GM12874 (cell line): ENCODE measurements around the gene ZNF740.
A peak's percentile ranks its signal among the peaks of the same experiment; 100 is the strongest.

Source experiments
- TF ChIP-seq, protein P1 (sequence below): IDR thresholded peaks from 2 replicates; pipeline ENCODE4 v1.5.1; 2011; ENCODE audit warnings: low read depth, mild to moderate bottlenecking, control low read depth, low read length, moderate library complexity; ENCODE audit not compliant: insufficient read depth

ZNF740 gene

DNA sequence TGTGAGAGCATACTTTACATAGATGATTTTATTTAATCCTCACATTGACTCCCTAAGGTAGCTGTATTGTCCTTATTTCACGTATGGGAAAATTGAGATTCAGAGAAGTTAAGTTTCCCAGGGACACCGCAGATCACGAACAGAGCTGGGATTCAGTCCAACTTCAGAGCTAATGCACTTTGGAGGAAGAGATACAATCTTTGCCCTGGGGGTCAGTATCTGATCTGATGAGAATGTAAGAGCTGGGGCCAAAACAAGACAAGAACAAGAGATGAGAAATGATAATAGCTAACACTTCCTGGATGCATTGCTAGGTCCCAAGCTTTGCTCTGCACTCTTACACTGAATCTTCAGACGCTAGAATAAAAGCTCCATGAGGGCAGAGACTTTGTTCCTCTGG, 6.2 kb downstream of the ZNF740 start:
- TF ChIP-seq, protein P1, sequence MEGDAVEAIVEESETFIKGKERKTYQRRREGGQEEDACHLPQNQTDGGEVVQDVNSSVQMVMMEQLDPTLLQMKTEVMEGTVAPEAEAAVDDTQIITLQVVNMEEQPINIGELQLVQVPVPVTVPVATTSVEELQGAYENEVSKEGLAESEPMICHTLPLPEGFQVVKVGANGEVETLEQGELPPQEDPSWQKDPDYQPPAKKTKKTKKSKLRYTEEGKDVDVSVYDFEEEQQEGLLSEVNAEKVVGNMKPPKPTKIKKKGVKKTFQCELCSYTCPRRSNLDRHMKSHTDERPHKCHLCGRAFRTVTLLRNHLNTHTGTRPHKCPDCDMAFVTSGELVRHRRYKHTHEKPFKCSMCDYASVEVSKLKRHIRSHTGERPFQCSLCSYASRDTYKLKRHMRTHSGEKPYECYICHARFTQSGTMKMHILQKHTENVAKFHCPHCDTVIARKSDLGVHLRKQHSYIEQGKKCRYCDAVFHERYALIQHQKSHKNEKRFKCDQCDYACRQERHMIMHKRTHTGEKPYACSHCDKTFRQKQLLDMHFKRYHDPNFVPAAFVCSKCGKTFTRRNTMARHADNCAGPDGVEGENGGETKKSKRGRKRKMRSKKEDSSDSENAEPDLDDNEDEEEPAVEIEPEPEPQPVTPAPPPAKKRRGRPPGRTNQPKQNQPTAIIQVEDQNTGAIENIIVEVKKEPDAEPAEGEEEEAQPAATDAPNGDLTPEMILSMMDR: no peak

DNA sequence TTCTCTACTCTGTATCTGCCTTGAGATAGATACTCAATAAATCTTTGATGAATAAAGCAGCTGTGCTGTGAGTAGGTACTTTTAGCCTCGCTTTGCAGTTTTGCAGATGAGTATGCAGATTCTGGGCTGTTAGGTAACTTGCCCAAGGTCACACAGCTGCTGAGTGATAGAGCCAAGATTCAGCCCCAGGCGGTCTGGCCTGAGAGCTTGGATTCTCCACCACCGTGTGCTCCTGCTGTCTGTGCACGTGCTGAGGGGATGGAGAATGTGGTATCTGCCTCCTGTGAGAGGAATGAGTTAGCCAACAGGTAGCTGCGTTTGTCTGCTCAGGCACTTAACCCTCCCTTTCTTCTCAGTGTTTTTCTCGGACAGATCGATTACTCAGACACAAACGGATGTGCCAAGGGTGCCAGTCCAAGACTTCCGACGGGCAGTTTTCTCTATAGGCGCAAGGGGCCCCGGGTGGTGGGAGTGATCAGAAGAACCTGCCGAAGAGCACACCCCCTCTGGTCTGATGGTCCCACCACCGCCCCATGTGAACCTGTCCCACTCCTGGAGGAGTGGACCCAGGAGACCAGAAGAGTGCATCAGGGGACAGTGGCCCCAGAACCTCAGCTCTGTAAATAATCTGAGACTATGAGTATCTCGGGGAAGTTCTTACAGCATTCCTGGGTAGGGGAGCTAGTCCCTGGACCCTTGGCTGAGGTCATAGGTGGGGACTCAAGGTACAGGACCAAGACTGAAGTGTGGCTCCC, 6.8 kb downstream of the ZNF740 start:
- TF ChIP-seq, protein P1: no peak

DNA sequence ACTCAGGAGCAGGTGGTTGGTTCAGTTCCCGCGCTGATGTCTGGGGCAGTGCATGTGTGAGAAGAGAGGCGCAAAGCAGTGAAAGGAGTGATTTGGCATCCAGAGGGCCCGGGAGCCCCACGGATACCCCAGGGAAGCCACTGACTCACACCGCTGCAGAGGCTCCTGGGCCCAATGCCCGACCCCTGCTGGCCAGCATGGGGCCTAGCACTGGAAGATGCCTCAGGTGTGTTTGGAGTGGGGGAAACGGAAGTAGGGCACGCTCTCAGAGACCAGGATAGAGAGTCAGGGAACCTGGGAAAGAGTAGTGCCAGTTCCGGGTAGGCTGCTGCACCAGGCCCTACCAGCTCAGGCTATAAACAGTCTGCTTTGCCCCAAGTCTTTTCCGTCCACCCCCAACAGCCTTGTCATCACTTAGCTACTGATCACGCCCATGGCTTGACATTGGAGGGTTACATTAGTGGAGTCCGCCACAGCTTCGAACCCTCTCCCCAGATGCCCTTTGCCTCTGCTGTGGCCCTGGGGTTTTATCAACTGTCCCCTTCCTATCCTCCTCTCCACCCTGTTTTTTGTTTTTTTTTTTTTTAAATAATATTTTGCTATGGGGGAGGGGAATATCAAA, 9.7 kb downstream of the ZNF740 start:
- TF ChIP-seq, protein P1: peak; percentile 80

DNA sequence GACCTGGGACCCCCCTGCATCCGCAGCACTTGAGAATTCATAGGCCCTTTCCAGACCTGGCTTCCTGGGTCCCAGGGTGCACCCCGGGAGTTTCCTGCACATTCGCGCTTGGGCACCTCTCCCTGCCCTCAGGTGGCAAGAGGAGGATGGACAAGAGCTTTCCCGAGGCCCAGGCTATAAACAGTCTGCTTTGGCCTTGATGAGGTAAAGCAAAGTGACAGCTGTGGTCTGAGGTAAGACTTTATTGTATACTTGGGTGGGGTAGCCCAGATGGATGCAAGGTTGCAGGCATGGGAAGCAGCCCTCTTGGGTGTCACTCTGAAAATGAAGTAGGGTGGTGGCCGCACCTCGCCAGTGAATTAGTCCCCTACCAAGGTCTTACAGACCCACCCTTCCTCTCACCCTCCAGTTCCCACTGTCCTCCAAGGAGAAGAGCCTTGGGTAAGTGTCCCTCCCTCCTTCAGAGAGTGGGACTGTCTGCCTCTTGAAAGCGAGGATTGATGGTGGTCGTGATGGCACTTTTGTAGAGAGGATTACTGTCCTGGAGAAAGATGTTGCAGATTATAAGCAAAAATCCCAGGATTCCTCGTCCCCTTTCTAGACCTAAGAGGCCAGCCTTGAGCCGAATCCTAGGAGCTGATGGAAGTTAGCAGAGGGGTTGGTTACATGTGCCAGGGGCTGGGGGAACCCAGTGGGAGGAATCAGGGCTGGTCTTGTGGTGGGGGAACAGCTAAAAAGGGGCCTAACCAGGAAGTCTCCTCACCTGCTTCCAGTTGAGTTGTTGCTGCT, 10.8 kb downstream of the ZNF740 start:
- TF ChIP-seq, protein P1: no peak

DNA sequence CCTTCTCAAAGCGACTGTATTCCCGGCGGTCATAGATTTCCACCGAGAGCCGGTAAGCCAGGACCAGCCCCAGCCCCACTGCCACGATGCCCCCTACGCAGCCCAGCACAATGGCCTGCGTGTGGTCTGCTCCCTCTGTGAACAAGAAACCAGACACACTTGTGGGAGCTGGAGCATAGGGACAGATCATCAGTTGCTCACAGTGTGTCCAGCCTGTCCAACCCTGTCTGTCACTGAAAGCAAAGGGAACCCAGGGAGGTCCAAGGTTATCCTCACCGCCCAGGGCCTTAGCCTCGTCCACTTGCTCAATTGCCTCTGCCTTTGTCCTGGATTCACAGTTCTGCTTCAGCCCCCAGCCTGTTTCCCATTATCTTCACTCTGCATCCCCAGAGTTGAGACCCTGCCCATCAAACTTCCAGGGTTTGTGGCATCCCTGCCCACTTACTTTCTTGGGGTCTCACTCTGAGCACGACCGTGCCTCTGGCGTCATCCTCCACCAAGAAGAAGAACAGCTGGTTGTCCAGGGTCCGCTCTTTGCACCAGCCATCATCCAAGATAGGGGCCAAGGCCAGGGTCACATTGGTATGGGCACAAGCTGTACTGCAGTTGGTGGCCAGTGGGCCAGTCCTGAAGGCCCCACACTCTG, 11.5 kb downstream of the ZNF740 start:
- TF ChIP-seq, protein P1: no peak

DNA sequence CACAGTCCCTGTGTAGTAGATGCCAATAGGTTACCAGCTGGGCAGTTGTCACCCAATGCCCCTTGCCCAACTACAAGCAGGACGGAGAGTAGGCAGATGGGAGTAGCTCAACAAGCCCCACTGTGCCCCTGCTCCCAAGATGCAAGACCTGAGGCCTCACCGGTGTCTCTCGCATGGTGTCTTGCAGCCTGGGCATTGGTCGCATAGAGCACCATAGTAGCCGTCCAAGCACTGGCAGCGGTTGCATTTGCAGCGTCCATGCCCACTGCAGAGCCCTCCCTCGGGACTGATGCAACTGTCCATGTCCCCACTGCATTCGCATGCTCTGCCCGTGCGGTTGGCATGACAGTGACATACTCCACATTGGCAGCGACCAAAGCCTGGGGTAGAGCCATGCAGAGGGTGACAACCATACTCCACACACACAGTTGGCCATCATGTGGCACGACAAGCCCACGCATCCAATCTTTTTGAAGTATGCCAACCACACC, 12.1 kb downstream of the ZNF740 start:
- TF ChIP-seq, protein P1: no peak

DNA sequence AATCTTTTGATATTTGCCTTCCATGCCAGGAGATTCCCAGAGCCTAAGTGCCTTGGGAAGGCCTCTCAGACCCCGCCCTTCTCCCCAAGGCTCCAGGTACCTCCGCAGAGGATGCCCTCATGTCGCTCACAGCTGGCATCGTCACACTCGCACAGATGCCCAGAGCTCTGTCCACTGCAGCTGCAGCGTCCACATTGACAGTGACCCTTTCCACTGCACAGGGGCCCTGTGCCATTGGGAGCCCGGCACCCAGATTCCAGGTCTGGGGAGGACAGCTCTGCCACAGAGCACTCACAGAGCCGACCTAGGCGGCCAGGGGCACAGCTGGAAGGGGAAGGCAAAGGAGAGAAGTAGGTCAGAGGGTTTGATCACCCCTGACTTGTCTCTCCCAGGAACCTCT, 12.5 kb downstream of the ZNF740 start:
- TF ChIP-seq, protein P1: no peak
